Vagina (tissue), 2 donors: ENCODE data around the gene RAB3GAP1.

Experiments
- POLR2A ChIP-seq, 2 donors: fragments of 450-650 bp; IDR thresholded peaks; one replicate each; pipeline ENCODE4 v1.6.1; 2017; ENCODE audit warnings: antibody characterized with exemption in 2 of 2, mild to moderate bottlenecking in 2 of 2, moderate library complexity in 2 of 2
- POLR2AphosphoS5 ChIP-seq, 2 donors: sonication (generic); formaldehyde crosslinking; IDR thresholded peaks; one replicate each; pipeline ENCODE4 v1.9.0; 2017; ENCODE audit warnings: antibody characterized with exemption in 2 of 2, mild to moderate bottlenecking in 2 of 2, low read depth in 1 of 2; ENCODE audit not compliant: insufficient read depth in 1 of 2
- TF ChIP-seq, protein P1 (sequence below), 3 experiments: fragments of 450-650 bp in 2 of 3; fragments of 200-600 bp in 1 of 3; sonication (generic) in 1 of 3; IDR thresholded peaks; one replicate each; pipeline ENCODE4 v1.5.1; 2017 to 2019; ENCODE audit warnings: antibody characterized with exemption in 3 of 3, mild to moderate bottlenecking in 2 of 3, moderate library complexity in 2 of 3

DNA sequence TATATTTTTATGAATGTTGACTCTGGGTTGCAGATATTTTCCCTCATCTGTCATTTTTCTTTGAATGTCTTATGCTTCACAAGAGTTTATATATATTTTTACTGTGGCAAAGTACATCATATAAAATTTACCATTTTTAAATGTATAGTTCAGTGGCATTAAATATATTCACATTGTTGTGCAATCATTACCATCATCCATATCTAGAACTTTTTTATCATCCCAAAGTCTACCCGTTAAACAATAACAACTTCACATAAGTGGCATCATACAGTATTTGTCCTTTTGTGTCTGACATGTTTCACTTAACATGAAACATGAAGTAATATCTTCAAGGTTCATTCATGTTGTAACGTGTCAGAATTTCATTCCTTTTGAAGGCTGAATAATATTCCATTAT, 24.5 kb downstream of the RAB3GAP1 start:
- TF ChIP-seq, protein P1, sequence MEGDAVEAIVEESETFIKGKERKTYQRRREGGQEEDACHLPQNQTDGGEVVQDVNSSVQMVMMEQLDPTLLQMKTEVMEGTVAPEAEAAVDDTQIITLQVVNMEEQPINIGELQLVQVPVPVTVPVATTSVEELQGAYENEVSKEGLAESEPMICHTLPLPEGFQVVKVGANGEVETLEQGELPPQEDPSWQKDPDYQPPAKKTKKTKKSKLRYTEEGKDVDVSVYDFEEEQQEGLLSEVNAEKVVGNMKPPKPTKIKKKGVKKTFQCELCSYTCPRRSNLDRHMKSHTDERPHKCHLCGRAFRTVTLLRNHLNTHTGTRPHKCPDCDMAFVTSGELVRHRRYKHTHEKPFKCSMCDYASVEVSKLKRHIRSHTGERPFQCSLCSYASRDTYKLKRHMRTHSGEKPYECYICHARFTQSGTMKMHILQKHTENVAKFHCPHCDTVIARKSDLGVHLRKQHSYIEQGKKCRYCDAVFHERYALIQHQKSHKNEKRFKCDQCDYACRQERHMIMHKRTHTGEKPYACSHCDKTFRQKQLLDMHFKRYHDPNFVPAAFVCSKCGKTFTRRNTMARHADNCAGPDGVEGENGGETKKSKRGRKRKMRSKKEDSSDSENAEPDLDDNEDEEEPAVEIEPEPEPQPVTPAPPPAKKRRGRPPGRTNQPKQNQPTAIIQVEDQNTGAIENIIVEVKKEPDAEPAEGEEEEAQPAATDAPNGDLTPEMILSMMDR (IDR thresholded peaks at IDR 0.05): no peak
- TF ChIP-seq POLR2AphosphoS5 (IDR thresholded peaks at IDR 0.05; ENCODE audit: insufficient read depth in 1 of 2, low read depth in 1 of 2): no peak
- no peak for TF ChIP-seq POLR2A (IDR thresholded peaks at IDR 0.05)
